Measurements from ENCODE around the gene NXPH3. TPM values are rescaled to one million over a fixed set of nuclear protein-coding genes. Genes with fewer than 3 reads are reported as not detected.

The NXPH3 gene
- total RNA-seq, 4 donors from 2014 or later, result 0.53 to 3.8 (median 1.5) TPM

GRCh38 chr17:49624896-49625295 lies 49.2 kb downstream of the NXPH3 start:
- H3K27ac ChIP-seq, result peak overlapping the region in 2 of 4 donors; percentile 28 to 46
- TF ChIP-seq POLR2A (IDR thresholded peaks at IDR 0.05), result no peak
- no peak for TF ChIP-seq CTCF (IDR thresholded peaks at IDR 0.05)
- WGBS, 2 donors, result 26 to 39% methylated on average over 3 of the region's 3 CpGs
- no peaks in the 10 kb centered on the region for H3K9me3 ChIP-seq
- H3K4me3 ChIP-seq, result no peak overlapping the region
- H3K4me1 ChIP-seq, result peaks cover 0 to 59% (median 10%) of the 10 kb centered on the region in 3 donors
- peaks cover 0 to 31% (median 5%) of the 10 kb centered on the region in 3 donors for H3K36me3 ChIP-seq
- no peak for DNase-seq
- H3K27me3 ChIP-seq, result no peaks in the 10 kb centered on the region
- intact Hi-C loops (cut with DNase I), result no loop called here

- Histone ChIP-seq H3K36me3 (no peaks in the 10 kb centered on the region), H3K4me1 (peaks cover 0 to 97% (median 15%) of the 10 kb centered on the region in 3 donors), H3K27me3 (no peaks in the 10 kb centered on the region), H3K9me3 (no peaks in the 10 kb centered on the region), H3K4me3 (no peak overlapping the region), H3K27ac (peak overlapping the region in 3 of 4 donors; percentile 42 to 57 (median 57))
- TF ChIP-seq POLR2A (IDR thresholded peaks at IDR 0.05) (no peak), CTCF (IDR thresholded peaks at IDR 0.05) (no peak)
- no peak for DNase-seq
- intact Hi-C loops (cut with DNase I), result no loop called here
Measured at GRCh38 chr17:49629447-49629846, 53.8 kb downstream of the NXPH3 start.

DNA sequence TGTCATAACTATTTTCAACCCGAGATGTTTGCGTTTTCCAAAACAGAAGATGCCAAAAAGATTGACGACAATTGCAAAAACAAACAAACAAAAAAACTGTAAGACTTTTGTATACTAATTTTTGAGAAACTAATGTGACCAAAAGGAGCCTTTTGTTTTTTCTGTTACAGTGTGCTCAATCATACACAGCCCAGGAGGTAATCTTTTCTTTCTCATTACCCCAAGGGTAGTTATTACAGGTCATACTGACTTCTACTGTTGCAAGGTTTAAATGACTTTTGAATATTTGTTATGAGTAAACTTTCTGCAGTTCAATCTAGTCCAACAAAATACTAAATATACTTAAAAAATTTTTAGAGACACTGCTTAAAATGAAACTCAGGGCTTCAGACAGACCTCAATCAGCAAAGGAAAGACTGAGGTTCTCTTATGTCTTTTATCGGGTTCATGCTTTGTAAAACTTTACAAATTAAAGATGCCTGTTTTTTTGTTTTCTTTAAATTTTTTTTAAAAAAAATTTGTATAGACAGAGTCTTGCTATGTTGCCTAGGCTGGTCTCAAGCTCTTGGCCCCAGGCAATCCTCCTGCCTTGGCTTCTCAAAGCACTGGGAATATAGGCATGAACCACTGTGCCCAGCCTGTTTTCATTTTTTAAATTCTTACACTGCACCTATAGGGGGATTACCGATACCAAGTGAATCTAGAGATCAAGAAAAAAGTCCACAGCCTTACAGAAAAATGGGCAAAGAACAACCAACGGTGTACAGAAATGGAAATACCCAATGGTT lies 54.6 kb downstream of the NXPH3 start:
- Histone ChIP-seq H3K4me3 (no peak overlapping the region), H3K27me3 (no peaks in the 10 kb centered on the region), H3K4me1 (peaks cover 0 to 97% (median 6%) of the 10 kb centered on the region in 3 donors), H3K27ac (peak overlapping the region in 3 of 4 donors; percentile 42 to 57 (median 57)), H3K36me3 (no peaks in the 10 kb centered on the region), H3K9me3 (no peaks in the 10 kb centered on the region)
- TF ChIP-seq POLR2A (IDR thresholded peaks at IDR 0.05), result no peak
- no peak for TF ChIP-seq CTCF (IDR thresholded peaks at IDR 0.05)
- WGBS, 2 donors, result 68 to 72% methylated on average over 6 of the region's 6 CpGs
- intact Hi-C loops (cut with DNase I), result no loop called here
- no peak for DNase-seq

DNA sequence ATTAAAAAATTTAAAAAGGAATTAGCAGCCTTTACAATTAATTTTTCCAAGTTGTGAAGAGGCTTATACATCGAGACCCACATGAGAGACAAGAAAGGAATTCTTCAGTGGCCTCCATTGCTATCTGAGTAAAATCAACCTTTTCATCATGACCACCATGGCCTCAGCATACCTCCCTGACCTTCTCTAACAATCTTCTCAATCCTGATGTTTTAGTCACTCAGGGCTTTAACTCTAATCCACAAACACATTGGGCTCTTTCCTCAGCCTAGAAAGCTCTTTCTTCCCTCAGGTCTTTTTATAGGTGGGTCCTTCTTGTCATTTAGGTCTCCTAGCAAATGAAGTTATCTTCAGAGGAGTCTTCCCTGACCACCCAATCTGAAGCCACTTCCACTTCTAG lies 55.8 kb downstream of the NXPH3 start:
- Histone ChIP-seq H3K27me3 (no peaks in the 10 kb centered on the region), H3K36me3 (no peaks in the 10 kb centered on the region), H3K9me3 (no peaks in the 10 kb centered on the region), H3K27ac (peak overlapping the region in 2 of 4 donors; percentile 2 to 57), H3K4me3 (no peak overlapping the region), H3K4me1 (peaks cover 0 to 94% (median 5%) of the 10 kb centered on the region in 3 donors)
- intact Hi-C loops (cut with DNase I), result no loop called here
- WGBS, 2 donors, result 86 to 89% methylated on average over 1 of the region's 1 CpG
- no peak for DNase-seq
- no peak for TF ChIP-seq CTCF (IDR thresholded peaks at IDR 0.05)
- no peak for TF ChIP-seq POLR2A (IDR thresholded peaks at IDR 0.05)

Other genes with a start within 250 kb of the NXPH3 start
- 10 to 100 TPM; 14.0 to 32.6 (median 20.9) TPM for gene ZNF652, start 213.6 kb upstream of the NXPH3 start, total RNA-seq
- gene PHB1, start 161.0 kb upstream of the NXPH3 start, total RNA-seq, result 100 to 1,000 TPM in 2 of 4 donors, 10 to 100 TPM in 2; 61.7 to 119 (median 106) TPM
- 1 to 10 TPM; 1.6 to 9.6 (median 4.9) TPM for gene NGFR, start 80.6 kb upstream of the NXPH3 start, total RNA-seq
- 10 to 100 TPM; 18.1 to 67.5 (median 36.5) TPM for gene SPOP, start 102.2 kb downstream of the NXPH3 start, total RNA-seq
- gene SLC35B1, start 132.1 kb downstream of the NXPH3 start, total RNA-seq, result 10 to 100 TPM; 32.4 to 68.5 (median 36.2) TPM
- 1 to 10 TPM; 5.6 to 7.5 (median 6.5) TPM for gene FAM117A, start 188.3 kb downstream of the NXPH3 start, total RNA-seq
- gene KAT7, start 212.8 kb downstream of the NXPH3 start, total RNA-seq, result 10 to 100 TPM; 22.6 to 32.6 (median 26.6) TPM

All from esophagus squamous epithelium (tissue), 5 donors.